Activated CD4-positive, alpha-beta T cell treated with anti-CD3 and anti-CD28 coated beads, Interleukin-2, amount 50 U/mL, for 24 hours (primary cell): ENCODE results near the gene C18orf63.
A peak's percentile ranks its signal among the peaks of the same experiment; 100 is the strongest.
"Not testable (repeated sequence)": the region's sequence is repeated elsewhere in the genome, so short reads cannot be mapped to it uniquely, and the experiment has no call there.

Experiments used
- DNase-seq, 2 donors: peaks; one replicate each; pipeline ENCODE4 v3.0.0-alpha.2; 2020; ENCODE audit warnings: low read depth in 1 of 2, low spot score in 1 of 2

The C18orf63 gene

GRCh38 chr18:74286106-74286855 lies 29.4 kb upstream of the C18orf63 start:
- DNase-seq, result no peak

- no peak for DNase-seq
Observed at GRCh38 chr18:74286856-74287255, 28.8 kb upstream of the C18orf63 start.

- DNase-seq, result no peak
Observed at GRCh38 chr18:74288041-74288440, 27.6 kb upstream of the C18orf63 start.

GRCh38 chr18:74288730-74289129 lies 26.9 kb upstream of the C18orf63 start:
- DNase-seq, result no peak

- DNase-seq, result no peak
Observed at GRCh38 chr18:74289137-74289536, 26.5 kb upstream of the C18orf63 start.

- no peak for DNase-seq
Observed at GRCh38 chr18:74290021-74290420, 25.6 kb upstream of the C18orf63 start.

- no peak for DNase-seq
Observed at GRCh38 chr18:74290794-74291471, 24.7 kb upstream of the C18orf63 start.

GRCh38 chr18:74291472-74291770 lies 24.2 kb upstream of the C18orf63 start:
- no peak for DNase-seq

GRCh38 chr18:74291771-74292540 lies 23.7 kb upstream of the C18orf63 start, which contains the start of gene CYB5A:
TSS of gene CYB5A (minus strand) at chr18:74291963. CDS start at chr18:74291875, 88 bp downstream.
- DNase-seq, result peak; percentile 97 to 98

- no peak for DNase-seq
Observed at GRCh38 chr18:74292541-74292858, 23.1 kb upstream of the C18orf63 start.

- DNase-seq, result not testable (repeated sequence)
Observed at GRCh38 chr18:74292982-74293381, 22.7 kb upstream of the C18orf63 start.

GRCh38 chr18:74294526-74294925 lies 21.1 kb upstream of the C18orf63 start:
- DNase-seq, result no peak

- no peak for DNase-seq
Observed at GRCh38 chr18:74299162-74299561, 16.5 kb upstream of the C18orf63 start.

- DNase-seq, result no peak
Observed at GRCh38 chr18:74299746-74300145, 15.9 kb upstream of the C18orf63 start.

- DNase-seq, result no peak
Observed at GRCh38 chr18:74303306-74303705, 12.3 kb upstream of the C18orf63 start.

GRCh38 chr18:74303936-74304335 lies 11.7 kb upstream of the C18orf63 start:
- no peak for DNase-seq

- DNase-seq, result no peak
Observed at GRCh38 chr18:74310411-74310810, 5.2 kb upstream of the C18orf63 start.

GRCh38 chr18:74311000-74311399 lies 4.6 kb upstream of the C18orf63 start:
- DNase-seq, result no peak

GRCh38 chr18:74314759-74315463 lies 728 bp upstream of the C18orf63 start:
- no peak for DNase-seq

- no peak for DNase-seq
Observed at GRCh38 chr18:74316257-74317170, 875 bp downstream of the C18orf63 start.

GRCh38 chr18:74326231-74326630 lies 10.6 kb downstream of the C18orf63 start:
- DNase-seq, result no peak
